ES-I3 (cell line): Measurements from ENCODE around the gene VDR.

Experiments used
- H3K36me3 ChIP-seq: 2 replicates; pipeline ENCODE4 v1.6.1; 2013; ENCODE audit warnings: mild to moderate bottlenecking, low read length, control low read depth, moderate library complexity; ENCODE audit not compliant: insufficient read depth
- H3K4me1 ChIP-seq: 2 replicates; pipeline ENCODE4 v1.6.1; 2013; ENCODE audit warnings: mild to moderate bottlenecking, control low read depth, low read length; ENCODE audit not compliant: insufficient read depth
- H3K9ac ChIP-seq: 2 replicates; pipeline ENCODE4 v1.6.1; 2013; ENCODE audit warnings: low read depth, mild to moderate bottlenecking, low read length, moderate library complexity
- H3K9me3 ChIP-seq: 2 replicates; pipeline ENCODE4 v1.6.1; 2013; ENCODE audit warnings: mild to moderate bottlenecking, low read length, moderate library complexity; ENCODE audit not compliant: control insufficient read depth, insufficient read depth

The VDR gene

GRCh38 chr12:47904713-47905709, at the start of gene VDR:
VDR (minus strand) TSS chr12:47904994; CDS start chr12:47879113, 25,881 bp downstream.
- H3K9ac ChIP-seq: peak within 1 kb of the TSS; percentile 74
- no peaks in the 10 kb centered on the region for H3K9me3 ChIP-seq
- H3K4me1 ChIP-seq: peaks cover 10% of the 10 kb centered on the region; the same call in 1 of the 2 replicates
- no peaks in the 10 kb centered on the region for H3K36me3 ChIP-seq

DNA sequence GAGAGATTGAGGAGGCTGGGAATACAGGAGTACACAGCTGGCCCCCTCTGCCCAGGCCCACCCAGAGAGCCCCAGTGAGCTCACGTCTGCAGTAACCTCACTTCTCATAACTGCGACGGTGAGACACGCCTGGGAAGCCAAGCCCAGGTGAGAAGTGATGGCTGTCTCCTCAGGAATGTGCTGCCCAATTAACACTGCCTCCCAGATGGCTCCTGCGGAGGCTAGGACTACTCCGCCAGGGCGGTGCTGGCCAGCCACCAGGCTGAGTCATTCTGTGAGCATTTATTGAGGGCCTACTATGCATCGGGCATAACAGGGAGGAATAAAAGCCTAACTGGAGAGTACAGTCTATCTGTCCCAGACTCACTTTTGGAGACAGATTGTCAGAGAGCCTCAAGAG, 49.3 kb upstream of the VDR start:
- H3K9ac ChIP-seq: no peak overlapping the region
- H3K36me3 ChIP-seq: no peaks in the 10 kb centered on the region
- 0 out of 2 replicates have a peak, but pooled peaks cover 3% of the 10 kb centered on the region for H3K4me1 ChIP-seq
- peaks cover 14% of the 10 kb centered on the region for H3K9me3 ChIP-seq

GRCh38 chr12:47950856-47951468, 46.2 kb upstream of the VDR start:
- H3K4me1 ChIP-seq: peaks cover 10% of the 10 kb centered on the region; the same call in 1 of the 2 replicates
- no peak overlapping the region for H3K9ac ChIP-seq
- H3K9me3 ChIP-seq: no peaks in the 10 kb centered on the region
- no peaks in the 10 kb centered on the region for H3K36me3 ChIP-seq

- Histone ChIP-seq H3K9ac (no peak overlapping the region), H3K4me1 (peaks cover 10% of the 10 kb centered on the region; the same call in 1 of the 2 replicates), H3K36me3 (no peaks in the 10 kb centered on the region), H3K9me3 (no peaks in the 10 kb centered on the region)
Measured at GRCh38 chr12:47949441-47950341, 44.9 kb upstream of the VDR start.

DNA sequence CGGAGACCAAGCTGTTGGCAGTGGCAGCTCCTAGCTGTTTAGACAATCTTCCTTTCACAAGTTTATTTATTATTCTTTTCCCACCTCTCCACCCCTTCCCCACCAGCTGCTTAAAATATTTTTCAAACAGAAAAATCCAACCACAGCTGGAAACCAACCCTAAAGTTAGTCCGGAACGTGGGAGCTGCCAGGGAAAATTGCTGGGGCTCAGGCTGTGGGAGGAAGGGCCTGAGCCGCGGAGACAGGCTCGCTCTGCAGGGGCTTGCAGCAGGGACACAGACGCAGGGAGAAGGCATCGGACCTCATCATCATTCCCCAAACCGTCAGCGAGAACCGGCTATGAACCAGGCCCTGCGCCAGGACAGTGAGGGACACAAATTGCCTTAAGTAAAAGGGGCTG, 42.5 kb upstream of the VDR start:
- Histone ChIP-seq H3K9me3 (no peaks in the 10 kb centered on the region), H3K4me1 (peaks cover 10% of the 10 kb centered on the region; the same call in 1 of the 2 replicates), H3K9ac (no peak overlapping the region), H3K36me3 (no peaks in the 10 kb centered on the region)

GRCh38 chr12:47946413-47947323, 41.9 kb upstream of the VDR start:
- peaks cover 10% of the 10 kb centered on the region; the same call in 1 of the 2 replicates for H3K4me1 ChIP-seq
- H3K36me3 ChIP-seq: no peaks in the 10 kb centered on the region
- H3K9me3 ChIP-seq: no peaks in the 10 kb centered on the region
- H3K9ac ChIP-seq: no peak overlapping the region

DNA sequence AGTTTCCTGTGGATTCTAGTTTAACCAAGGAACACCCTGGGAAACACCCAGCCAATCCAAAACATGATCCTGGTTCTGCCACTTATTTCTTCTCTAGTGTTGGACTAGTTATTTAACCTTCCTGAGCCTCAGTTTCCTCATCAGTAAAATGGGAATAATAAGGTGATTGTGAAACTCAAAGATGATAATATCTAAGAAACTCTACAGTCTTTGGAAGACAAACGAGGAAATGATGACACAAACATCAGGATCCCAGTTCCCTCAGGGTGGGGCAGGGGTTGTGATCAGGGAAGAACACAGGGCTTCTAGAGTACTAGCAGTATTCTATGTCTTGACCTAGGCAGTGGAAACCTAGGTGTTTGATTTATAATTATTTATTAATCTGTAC, 40.5 kb upstream of the VDR start:
- H3K9ac ChIP-seq: no peak overlapping the region
- H3K36me3 ChIP-seq: no peaks in the 10 kb centered on the region
- H3K4me1 ChIP-seq: peaks cover 10% of the 10 kb centered on the region; the same call in 1 of the 2 replicates
- H3K9me3 ChIP-seq: no peaks in the 10 kb centered on the region

DNA sequence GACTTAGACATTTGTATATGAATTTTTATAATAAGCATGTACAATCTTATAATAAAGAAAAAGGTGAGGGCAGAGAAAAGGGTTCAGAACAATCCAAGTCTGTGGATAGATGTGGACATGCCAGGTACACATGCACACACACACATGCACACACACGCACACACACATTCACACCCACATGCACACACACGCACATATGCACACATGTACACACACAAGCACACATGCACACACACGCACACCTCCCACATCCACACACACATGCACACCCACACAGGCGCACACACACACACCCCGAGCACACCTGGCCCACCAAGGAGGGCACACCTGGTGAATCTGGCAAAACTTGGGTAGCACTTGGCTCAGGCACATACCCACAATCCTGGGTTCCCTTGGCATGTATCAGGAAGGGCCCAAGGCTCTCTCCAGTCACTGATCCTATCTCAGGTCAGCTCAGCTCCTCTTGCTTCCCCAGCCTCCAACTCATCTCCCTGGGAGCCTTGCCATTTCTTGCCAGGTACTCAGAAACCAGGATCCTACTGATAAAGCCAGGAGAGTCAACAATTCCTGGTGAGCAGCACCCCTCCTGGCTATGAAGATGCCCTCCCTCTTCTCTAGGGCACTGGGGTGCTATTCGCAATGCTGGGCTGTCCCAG, 40.0 kb upstream of the VDR start:
- Histone ChIP-seq H3K9ac (no peak overlapping the region), H3K36me3 (no peaks in the 10 kb centered on the region), H3K4me1 (peaks cover 10% of the 10 kb centered on the region; the same call in 1 of the 2 replicates), H3K9me3 (no peaks in the 10 kb centered on the region)

DNA sequence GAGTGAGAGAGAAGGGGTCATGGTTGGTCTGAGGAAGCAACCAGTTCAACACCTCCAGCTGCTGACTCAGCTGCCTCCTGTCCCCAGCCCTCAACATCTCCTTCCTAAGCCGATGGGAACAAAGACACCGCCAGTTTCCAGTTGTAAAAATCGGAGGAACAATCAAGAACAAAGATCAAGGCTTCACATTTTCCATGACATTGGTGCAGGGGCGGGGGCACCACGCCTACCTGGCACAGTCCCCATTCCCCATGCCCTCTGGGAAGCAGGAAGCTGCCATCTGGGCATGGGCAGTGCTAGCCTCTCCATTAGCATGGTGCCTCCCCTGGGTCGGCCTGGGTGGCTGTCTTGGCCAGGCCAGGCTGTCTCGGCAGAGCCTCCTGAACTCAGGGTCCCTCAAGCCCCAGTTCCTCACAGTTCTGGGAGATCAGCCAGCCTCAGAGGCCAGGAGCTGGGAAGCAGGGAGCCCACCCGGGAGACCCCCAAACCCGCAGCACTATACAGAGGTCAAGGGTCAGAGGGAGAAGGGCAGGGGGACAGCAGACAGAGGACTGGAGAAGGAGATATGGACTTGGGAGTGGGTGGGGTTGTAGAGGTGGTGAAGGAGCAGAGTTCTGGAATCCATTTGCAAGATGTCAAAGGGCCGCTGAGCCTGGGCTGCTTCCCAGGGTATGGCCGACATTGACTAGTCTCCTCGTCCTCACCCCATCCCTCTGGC, 39.0 kb upstream of the VDR start:
- Histone ChIP-seq H3K9ac (no peak overlapping the region), H3K36me3 (no peaks in the 10 kb centered on the region), H3K4me1 (peaks cover 8% of the 10 kb centered on the region; the same call in 1 of the 2 replicates), H3K9me3 (no peaks in the 10 kb centered on the region)

GRCh38 chr12:47942614-47943225, 37.9 kb upstream of the VDR start:
- Histone ChIP-seq H3K36me3 (no peaks in the 10 kb centered on the region), H3K9ac (no peak overlapping the region), H3K4me1 (peaks cover 8% of the 10 kb centered on the region; the same call in 1 of the 2 replicates), H3K9me3 (no peaks in the 10 kb centered on the region)

GRCh38 chr12:47941871-47942613, 37.2 kb upstream of the VDR start:
- Histone ChIP-seq H3K9me3 (no peaks in the 10 kb centered on the region), H3K4me1 (peaks cover 6% of the 10 kb centered on the region; the same call in 1 of the 2 replicates), H3K9ac (no peak overlapping the region; the same call in 1 of the 2 replicates), H3K36me3 (no peaks in the 10 kb centered on the region)
